ENCODE results near the gene OR5W2. TPM values are rescaled to one million over a fixed set of nuclear protein-coding genes. Genes with fewer than 3 reads are reported as not detected.

The OR5W2 gene
- not detected in 2 replicates for total RNA-seq (2011; cell fraction: chromatin; rRNA removed; ENCODE audit: low replicate concordance)
- not detected in 2 replicates for total RNA-seq (2011; cell fraction: nucleolus; rRNA removed)
- not detected in 2 replicates for total RNA-seq (2011; cell fraction: nucleoplasm; rRNA removed)
- not detected in 2 replicates for total RNA-seq (2014; rRNA removed)
- not detected in 2 replicates for total RNA-seq (2014; rRNA removed; fragmentation: Illumina TruSeq; extraction: Trizol)
- not detected in 2 replicates for total RNA-seq (2015; rRNA removed; fragmentation: Illumina TruSeq; extraction: Trizol)
- not detected in 2 replicates for total RNA-seq (2021)
- not detected in 2 replicates for polyA plus RNA-seq (2011; rRNA removed)
- polyA plus RNA-seq (2011; cell fraction: cytosol; rRNA removed), result not detected in 2 replicates
- not detected in 2 replicates for polyA plus RNA-seq (2011; cell fraction: nucleus; rRNA removed)
- not detected in 2 replicates for polyA plus RNA-seq (2012)
- not detected in 2 replicates for polyA plus RNA-seq (2014; fragmentation: Illumina TruSeq; extraction: Trizol)
- polyA plus RNA-seq (2014; fragmentation: Nextera tagmentation; extraction: Ambion mirVana), result not detected
- not detected in 2 replicates for polyA plus RNA-seq (2014; rRNA removed)
- polyA minus RNA-seq (2011; rRNA and poly(A)+ RNA removed), result not detected in 2 replicates
- not detected in 2 replicates for polyA minus RNA-seq (2011; cell fraction: cytosol; rRNA and poly(A)+ RNA removed)
- not detected in 2 replicates for polyA minus RNA-seq (2011; cell fraction: nucleus; rRNA and poly(A)+ RNA removed)
- Bru-seq, nascent RNA, result not detected
- not detected for BruChase-seq, experiment 1, labeled RNA remaining after a 2-hour chase
- BruChase-seq, experiment 2, labeled RNA remaining after a 6-hour chase, result not detected
- long read RNA-seq, experiment 1, result 0 reads
- long read RNA-seq, experiment 2, result 0 reads
- long read RNA-seq, experiment 3, result 0 reads

DNA sequence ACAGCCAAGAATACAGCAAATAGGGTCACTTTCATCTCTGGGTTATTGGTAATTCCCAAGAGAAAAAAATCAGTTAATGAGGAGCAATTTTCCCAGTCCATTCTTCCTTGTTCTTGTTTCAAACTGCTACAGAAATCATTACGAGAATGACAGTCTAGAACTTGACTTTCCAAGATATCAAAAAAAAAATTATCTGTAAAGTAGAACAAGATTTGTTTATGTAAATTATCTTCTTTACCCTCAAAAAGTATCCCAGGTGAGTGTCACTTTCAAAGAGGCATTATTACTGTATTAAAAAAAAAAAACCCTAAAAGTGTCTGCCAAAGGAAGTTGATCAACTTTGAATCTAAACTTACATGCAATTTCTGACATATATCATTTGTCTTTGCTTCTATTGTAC, at the start of gene OR5W2:
Gene OR5W2 (minus strand): TSS at position 101 of the 400 bp plus-strand sequence. CDS start 0 bp downstream, at position 101.
- in situ Hi-C loops (cut with MboI), result no loop called here
- H2AFZ ChIP-seq (ENCODE audit: low read depth, low read length), result no peak within 1 kb of the TSS
- H3K4me1 ChIP-seq (replicated peaks in 1 of 2; ENCODE audit: control insufficient read depth in 2 of 2, insufficient read depth in 2 of 2, low read length in 2 of 2), result no peaks in the 10 kb centered on the region
- no peak for DNase-seq (ENCODE audit: extremely low read depth in 1 of 4, low spot score in 3 of 4)
- WGBS (ENCODE audit: insufficient coverage, low coverage, missing lambda C conversion rate), result 0% methylated on average over 1 of the region's 1 CpG
- no peak for FAIRE-seq
- TF ChIP-seq ETV5 (CRISPR knock-in tag; IDR thresholded peaks at IDR 0.05; ENCODE audit: low read depth), result no peak
- TF ChIP-seq TAF9B (IDR thresholded peaks at IDR 0.05; ENCODE audit: partially characterized antibody), result no peak
- TF ChIP-seq, protein P1, sequence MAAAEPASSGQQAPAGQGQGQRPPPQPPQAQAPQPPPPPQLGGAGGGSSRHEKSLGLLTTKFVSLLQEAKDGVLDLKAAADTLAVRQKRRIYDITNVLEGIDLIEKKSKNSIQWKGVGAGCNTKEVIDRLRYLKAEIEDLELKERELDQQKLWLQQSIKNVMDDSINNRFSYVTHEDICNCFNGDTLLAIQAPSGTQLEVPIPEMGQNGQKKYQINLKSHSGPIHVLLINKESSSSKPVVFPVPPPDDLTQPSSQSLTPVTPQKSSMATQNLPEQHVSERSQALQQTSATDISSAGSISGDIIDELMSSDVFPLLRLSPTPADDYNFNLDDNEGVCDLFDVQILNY (CRISPR knock-in tag; IDR thresholded peaks at IDR 0.05), result no peak
- ChIA-PET POLR2A (no interaction called here), CTCF (ENCODE audit: low intra/inter-chr PET ratio) (no interaction called here)
- no peaks in the 10 kb centered on the region; the same call in 1 of the 2 replicates for H3K9me3 ChIP-seq (replicated peaks; ENCODE audit: control insufficient read depth, insufficient read depth, low read depth, low read length)
- no peaks in the 10 kb centered on the region for H3K9me1 ChIP-seq (ENCODE audit: control insufficient read depth, insufficient read depth, low read length)
- no TSS peak for BruUV-seq (replicated peaks)
- intact Hi-C loops (cut with micrococcal nuclease), result no loop called here
- H3K4me2 ChIP-seq (ENCODE audit: insufficient read depth, low read length), result no peak within 1 kb of the TSS
- no peak for ATAC-seq
- H3K36me3 ChIP-seq (ENCODE audit: control insufficient read depth, insufficient read depth, low read length), result no peaks in the 10 kb centered on the region
- H3K27me3 ChIP-seq (ENCODE audit: control insufficient read depth in 2 of 2, insufficient read depth in 2 of 2, low read length in 2 of 2), result no peaks in the 10 kb centered on the region
- H4K20me1 ChIP-seq (replicated peaks; ENCODE audit: control insufficient read depth, insufficient read depth, low read length), result no peaks in the 10 kb centered on the region
- H3K9ac ChIP-seq (ENCODE audit: insufficient read depth in 1 of 2, low read depth in 2 of 2, low read length in 2 of 2), result no peak within 1 kb of the TSS
- H3K4me3 ChIP-seq, result no peak within 1 kb of the TSS
- H3K79me2 ChIP-seq (ENCODE audit: control insufficient read depth, insufficient read depth, low read length), result no peaks in the 10 kb centered on the region
- no peak within 1 kb of the TSS for H3K27ac ChIP-seq (ENCODE audit: extremely low read depth, low read depth, low read length)
